ENCODE results near the gene ENOX1.

Gene ENOX1

GRCh38 chr13:43744261-43745031 is 42.3 kb downstream of the ENOX1 start:
- DNase-seq (ENCODE audit: low spot score): no peak

- no peak for DNase-seq (ENCODE audit: low spot score)
Measured at GRCh38 chr13:43742911-43743310, 43.9 kb downstream of the ENOX1 start.

GRCh38 chr13:43737392-43737923 is 49.3 kb downstream of the ENOX1 start:
- no peak for DNase-seq (ENCODE audit: low spot score)

- DNase-seq (ENCODE audit: low spot score): no peak
Measured at GRCh38 chr13:43732726-43733125, 54.0 kb downstream of the ENOX1 start.

- DNase-seq (ENCODE audit: low spot score): no peak
Measured at GRCh38 chr13:43731296-43731695, 55.5 kb downstream of the ENOX1 start.

- DNase-seq (ENCODE audit: low spot score): no peak
Measured at GRCh38 chr13:43730642-43731041, 56.1 kb downstream of the ENOX1 start.

GRCh38 chr13:43728421-43728820 is 58.4 kb downstream of the ENOX1 start:
- DNase-seq (ENCODE audit: low spot score): no peak

- no peak for DNase-seq (ENCODE audit: low spot score)
Measured at GRCh38 chr13:43727856-43728255, 58.9 kb downstream of the ENOX1 start.

- no peak for DNase-seq (ENCODE audit: low spot score)
Measured at GRCh38 chr13:43725460-43725859, 61.3 kb downstream of the ENOX1 start.

- no peak for DNase-seq (ENCODE audit: low spot score)
Measured at GRCh38 chr13:43720780-43721397, 65.9 kb downstream of the ENOX1 start.

GRCh38 chr13:43698758-43699157 is 88.0 kb downstream of the ENOX1 start:
- no peak for DNase-seq (ENCODE audit: low spot score)

- no peak for DNase-seq (ENCODE audit: low spot score)
Measured at GRCh38 chr13:43698009-43698408, 88.8 kb downstream of the ENOX1 start.

GRCh38 chr13:43697323-43697722 is 89.4 kb downstream of the ENOX1 start:
- no peak for DNase-seq (ENCODE audit: low spot score)

GRCh38 chr13:43694146-43694664 is 92.6 kb downstream of the ENOX1 start:
- DNase-seq (ENCODE audit: low spot score): no peak

GRCh38 chr13:43693639-43694038 is 93.1 kb downstream of the ENOX1 start:
- no peak for DNase-seq (ENCODE audit: low spot score)

GRCh38 chr13:43688227-43688907 is 98.4 kb downstream of the ENOX1 start:
- no peak for DNase-seq (ENCODE audit: low spot score)

GRCh38 chr13:43687038-43687437 is 99.7 kb downstream of the ENOX1 start:
- no peak for DNase-seq (ENCODE audit: low spot score)

- DNase-seq (ENCODE audit: low spot score): no peak
Measured at GRCh38 chr13:43686557-43686956, 100.2 kb downstream of the ENOX1 start.

GRCh38 chr13:43684963-43685725 is 101.6 kb downstream of the ENOX1 start:
- DNase-seq (ENCODE audit: low spot score): no peak

- DNase-seq (ENCODE audit: low spot score): no peak
Measured at GRCh38 chr13:43682701-43683100, 104.1 kb downstream of the ENOX1 start.

GRCh38 chr13:43676320-43676719 is 110.5 kb downstream of the ENOX1 start:
- no peak for DNase-seq (ENCODE audit: low spot score)

- DNase-seq (ENCODE audit: low spot score): no peak
Measured at GRCh38 chr13:43675577-43675976, 111.2 kb downstream of the ENOX1 start.
